Neural crest cell (in vitro differentiated cells): ENCODE measurements around the gene TUSC2. TPM values are rescaled to one million over a fixed set of nuclear protein-coding genes. Genes with fewer than 3 reads are reported as not detected.
"Not testable (repeated sequence)": the region's sequence is repeated elsewhere in the genome, so short reads cannot be mapped to it uniquely, and the experiment has no call there.

ENCODE experiments used
- DNase-seq: peaks from one replicate; pipeline ENCODE4 v3.0.0; 2021; ENCODE audit warnings: low read depth, mixed read lengths, low spot score
- H3K27ac Mint-ChIP-seq: one replicate; pipeline ENCODE4 v1.8.0; 2021; ENCODE audit warnings: mild to moderate bottlenecking, mixed read lengths; ENCODE audit not compliant: unreplicated experiment
- H3K27me3 Mint-ChIP-seq: 2 replicates; pipeline ENCODE4 v1.8.0; 2021; ENCODE audit warnings: low read depth, mild to moderate bottlenecking, mixed read lengths
- H3K36me3 Mint-ChIP-seq: 2 replicates; pipeline ENCODE4 v1.8.0; 2021; ENCODE audit warnings: low read depth, mild to moderate bottlenecking, mixed read lengths
- H3K4me1 Mint-ChIP-seq: 2 replicates; pipeline ENCODE4 v1.8.0; 2021; ENCODE audit warnings: mixed read lengths
- H3K4me3 Mint-ChIP-seq: one replicate; pipeline ENCODE4 v1.8.0; 2021; ENCODE audit warnings: mild to moderate bottlenecking, mixed read lengths
- H3K9me3 Mint-ChIP-seq: 2 replicates; pipeline ENCODE4 v1.8.0; 2021; ENCODE audit warnings: mixed read lengths
- CTCF ChIP-seq: fragments of 200-600 bp; sonication (generic); conservative IDR thresholded peaks from 2 replicates; pipeline ENCODE4 v1.5.0; 2021; ENCODE audit warnings: antibody characterized with exemption, mild to moderate bottlenecking
- total RNA-seq: library from RNA; stranded (reverse); gene quantifications from 2 replicates; pipeline ENCODE4 v1.2.1, GENCODE V29; 2021

Gene TUSC2
- total RNA-seq, 1 donor from 2014 or later, result 35.5 TPM

- Mint-ChIP-seq H3K27me3 (no peaks in the 10 kb centered on the region), H3K27ac (no peak overlapping the region), H3K4me3 (no peak overlapping the region), H3K4me1 (peaks cover 6% of the 10 kb centered on the region), H3K9me3 (no peaks in the 10 kb centered on the region), H3K36me3 (no peaks in the 10 kb centered on the region)
- no peak for TF ChIP-seq CTCF
- DNase-seq, result no peak
Observed at GRCh38 chr3:50286322-50287227, 41.4 kb downstream of the TUSC2 start.

- H3K9me3 Mint-ChIP-seq, H3K36me3 Mint-ChIP-seq, H3K27me3 Mint-ChIP-seq, H3K27ac Mint-ChIP-seq, H3K4me1 Mint-ChIP-seq, DNase-seq: not testable (repeated sequence)
- H3K4me3 Mint-ChIP-seq, result peak overlapping the region; percentile 34
Observed at GRCh38 chr3:50284121-50284520, 43.9 kb downstream of the TUSC2 start.

- no peaks in the 10 kb centered on the region for H3K36me3 Mint-ChIP-seq
- H3K27ac Mint-ChIP-seq, result no peak overlapping the region
- no peak overlapping the region for H3K4me3 Mint-ChIP-seq
- H3K27me3 Mint-ChIP-seq, result peaks cover 17% of the 10 kb centered on the region
- TF ChIP-seq CTCF, result no peak
- H3K4me1 Mint-ChIP-seq, result peaks cover 15% of the 10 kb centered on the region
- no peak for DNase-seq
- H3K9me3 Mint-ChIP-seq, result no peaks in the 10 kb centered on the region
Observed at GRCh38 chr3:50279255-50280016, 48.6 kb downstream of the TUSC2 start.

- peaks cover 20% of the 10 kb centered on the region for H3K4me1 Mint-ChIP-seq
- H3K27me3 Mint-ChIP-seq, result peaks cover 23% of the 10 kb centered on the region
- H3K4me3 Mint-ChIP-seq, result no peak within 1 kb of the TSS
- no peak for DNase-seq
- no peaks in the 10 kb centered on the region for H3K9me3 Mint-ChIP-seq
- TF ChIP-seq CTCF, result no peak
- no peak within 1 kb of the TSS for H3K27ac Mint-ChIP-seq
- H3K36me3 Mint-ChIP-seq, result no peaks in the 10 kb centered on the region
Observed at GRCh38 chr3:50278880-50279224, 49.2 kb downstream of the TUSC2 start, which contains the start of gene LSMEM2. Gene LSMEM2 (plus strand): TSS chr3:50279087. CDS start chr3:50279114, 27 bp downstream.

- no peak overlapping the region for H3K4me3 Mint-ChIP-seq
- no peak for TF ChIP-seq CTCF
- DNase-seq, result no peak
- no peaks in the 10 kb centered on the region for H3K36me3 Mint-ChIP-seq
- H3K27me3 Mint-ChIP-seq, result peaks cover 26% of the 10 kb centered on the region
- peaks cover 20% of the 10 kb centered on the region for H3K4me1 Mint-ChIP-seq
- no peak overlapping the region for H3K27ac Mint-ChIP-seq
- no peaks in the 10 kb centered on the region for H3K9me3 Mint-ChIP-seq
Observed at GRCh38 chr3:50278123-50278879, 49.7 kb downstream of the TUSC2 start.
